ENCODE data around the gene TOP1.
"Not testable (repeated sequence)": the region's sequence is repeated elsewhere in the genome, so short reads cannot be mapped to it uniquely, and the experiment has no call there.

Gene TOP1

GRCh38 chr20:41110930-41111577 is 82.4 kb downstream of the TOP1 start:
- H3K4me3 ChIP-seq (replicated peaks; ENCODE audit: low read depth, low read length): no peak overlapping the region
- no peak for TF ChIP-seq CTCF (IDR thresholded peaks at IDR 0.05; ENCODE audit: low read depth, low read length, missing control alignments)
- DNase-seq (ENCODE audit: extremely low read depth, low read depth): no peak

GRCh38 chr20:41111578-41111951 is 82.9 kb downstream of the TOP1 start:
- H3K4me3 ChIP-seq (replicated peaks; ENCODE audit: low read depth, low read length): no peak overlapping the region
- DNase-seq (ENCODE audit: extremely low read depth, low read depth): no peak
- TF ChIP-seq CTCF (IDR thresholded peaks at IDR 0.05; ENCODE audit: low read depth, low read length, missing control alignments): no peak

GRCh38 chr20:41116282-41116956 is 87.8 kb downstream of the TOP1 start:
- no peak for DNase-seq (ENCODE audit: extremely low read depth, low read depth)
- TF ChIP-seq CTCF (IDR thresholded peaks at IDR 0.05; ENCODE audit: low read depth, low read length, missing control alignments): no peak
- no peak overlapping the region for H3K4me3 ChIP-seq (replicated peaks; ENCODE audit: low read depth, low read length)

- not testable (repeated sequence) for H3K4me3 ChIP-seq (replicated peaks; ENCODE audit: low read depth, low read length); DNase-seq (ENCODE audit: extremely low read depth, low read depth)
Measured at GRCh38 chr20:41118159-41118558, 89.5 kb downstream of the TOP1 start.

- no peak overlapping the region for H3K4me3 ChIP-seq (replicated peaks; ENCODE audit: low read depth, low read length)
- DNase-seq (ENCODE audit: extremely low read depth, low read depth): no peak
- no peak for TF ChIP-seq CTCF (IDR thresholded peaks at IDR 0.05; ENCODE audit: low read depth, low read length, missing control alignments)
Measured at GRCh38 chr20:41118632-41119031, 90.0 kb downstream of the TOP1 start.

GRCh38 chr20:41119614-41120561 is 91.3 kb downstream of the TOP1 start:
- DNase-seq (ENCODE audit: extremely low read depth, low read depth): no peak
- no peak for TF ChIP-seq CTCF (IDR thresholded peaks at IDR 0.05; ENCODE audit: low read depth, low read length, missing control alignments)
- no peak overlapping the region for H3K4me3 ChIP-seq (replicated peaks; ENCODE audit: low read depth, low read length)

GRCh38 chr20:41121399-41121798 is 92.8 kb downstream of the TOP1 start:
- no peak overlapping the region for H3K4me3 ChIP-seq (replicated peaks; ENCODE audit: low read depth, low read length)
- no peak for DNase-seq (ENCODE audit: extremely low read depth, low read depth)
- TF ChIP-seq CTCF (IDR thresholded peaks at IDR 0.05; ENCODE audit: low read depth, low read length, missing control alignments): no peak
